ENCODE results near the gene RAB3GAP1. TPM values are rescaled to one million over a fixed set of nuclear protein-coding genes. Genes with fewer than 3 reads are reported as not detected.
"Not testable (repeated sequence)": the region's sequence is repeated elsewhere in the genome, so short reads cannot be mapped to it uniquely, and the experiment has no call there.

The RAB3GAP1 gene
- total and polyA plus RNA-seq, 3 donors from 2014 or later: 39.9 to 45.9 (median 40.5) TPM

DNA sequence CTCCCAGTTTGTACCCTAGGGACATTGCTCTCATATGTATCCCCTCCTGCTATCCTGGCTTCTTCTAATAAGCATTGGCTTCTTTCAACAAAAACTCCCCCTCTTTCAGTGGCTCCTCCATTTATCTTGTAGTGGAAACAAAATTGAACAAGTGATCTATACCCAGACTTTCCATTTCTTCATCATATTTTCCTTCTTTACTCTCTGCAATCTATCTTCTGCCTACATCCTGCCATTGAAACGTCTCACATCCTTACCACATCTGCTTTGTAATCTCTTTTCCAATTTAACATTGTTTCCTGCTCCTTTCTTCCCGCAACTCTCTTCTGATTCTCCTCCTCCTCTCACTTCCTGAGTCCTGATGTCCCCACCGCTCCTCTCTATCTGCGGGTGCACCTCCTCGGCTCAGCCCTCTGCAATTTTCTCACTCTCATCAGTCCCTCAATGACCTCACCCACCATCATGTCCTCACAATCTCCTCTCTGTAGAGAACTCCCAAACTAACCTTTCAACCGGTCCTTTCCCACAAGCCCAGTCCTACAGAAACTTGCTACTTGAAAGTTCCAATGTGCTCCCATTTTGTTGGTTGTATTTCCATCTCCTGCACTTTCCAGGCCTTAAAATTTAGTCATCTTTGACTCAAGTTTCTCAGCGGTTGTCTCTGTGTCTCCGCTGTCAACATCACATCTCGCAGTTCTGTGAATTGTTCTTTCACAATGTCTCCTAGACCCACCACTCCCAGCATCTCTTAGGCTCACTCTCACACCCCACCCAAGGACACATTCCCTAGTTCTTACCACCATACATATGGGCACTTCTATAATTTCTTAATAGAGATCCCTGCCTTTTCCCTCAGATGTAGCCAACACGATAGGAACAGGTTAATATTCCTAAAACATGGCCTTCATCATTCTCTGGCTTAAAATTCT, 28.9 kb upstream of the RAB3GAP1 start:
- no peak for TF ChIP-seq POLR2A (IDR thresholded peaks at IDR 0.05)
- TF ChIP-seq, protein P1, sequence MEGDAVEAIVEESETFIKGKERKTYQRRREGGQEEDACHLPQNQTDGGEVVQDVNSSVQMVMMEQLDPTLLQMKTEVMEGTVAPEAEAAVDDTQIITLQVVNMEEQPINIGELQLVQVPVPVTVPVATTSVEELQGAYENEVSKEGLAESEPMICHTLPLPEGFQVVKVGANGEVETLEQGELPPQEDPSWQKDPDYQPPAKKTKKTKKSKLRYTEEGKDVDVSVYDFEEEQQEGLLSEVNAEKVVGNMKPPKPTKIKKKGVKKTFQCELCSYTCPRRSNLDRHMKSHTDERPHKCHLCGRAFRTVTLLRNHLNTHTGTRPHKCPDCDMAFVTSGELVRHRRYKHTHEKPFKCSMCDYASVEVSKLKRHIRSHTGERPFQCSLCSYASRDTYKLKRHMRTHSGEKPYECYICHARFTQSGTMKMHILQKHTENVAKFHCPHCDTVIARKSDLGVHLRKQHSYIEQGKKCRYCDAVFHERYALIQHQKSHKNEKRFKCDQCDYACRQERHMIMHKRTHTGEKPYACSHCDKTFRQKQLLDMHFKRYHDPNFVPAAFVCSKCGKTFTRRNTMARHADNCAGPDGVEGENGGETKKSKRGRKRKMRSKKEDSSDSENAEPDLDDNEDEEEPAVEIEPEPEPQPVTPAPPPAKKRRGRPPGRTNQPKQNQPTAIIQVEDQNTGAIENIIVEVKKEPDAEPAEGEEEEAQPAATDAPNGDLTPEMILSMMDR (IDR thresholded peaks at IDR 0.05): no peak
- H3K27me3 ChIP-seq: no peaks in the 10 kb centered on the region
- no peaks in the 10 kb centered on the region for H3K4me1 ChIP-seq
- no peaks in the 10 kb centered on the region for H3K9me3 ChIP-seq
- H3K36me3 ChIP-seq (ENCODE audit: low read depth, missing control alignments): no peaks in the 10 kb centered on the region
- intact Hi-C loops (cut with DNase I; ENCODE audit: low total_unique reads): no loop called here
- 86 to 87% methylated on average over 10 of the region's 10 CpGs for WGBS, 2 donors
- no peak for DNase-seq
- H3K4me3 ChIP-seq: no peak overlapping the region
- H3K27ac ChIP-seq: no peak overlapping the region

DNA sequence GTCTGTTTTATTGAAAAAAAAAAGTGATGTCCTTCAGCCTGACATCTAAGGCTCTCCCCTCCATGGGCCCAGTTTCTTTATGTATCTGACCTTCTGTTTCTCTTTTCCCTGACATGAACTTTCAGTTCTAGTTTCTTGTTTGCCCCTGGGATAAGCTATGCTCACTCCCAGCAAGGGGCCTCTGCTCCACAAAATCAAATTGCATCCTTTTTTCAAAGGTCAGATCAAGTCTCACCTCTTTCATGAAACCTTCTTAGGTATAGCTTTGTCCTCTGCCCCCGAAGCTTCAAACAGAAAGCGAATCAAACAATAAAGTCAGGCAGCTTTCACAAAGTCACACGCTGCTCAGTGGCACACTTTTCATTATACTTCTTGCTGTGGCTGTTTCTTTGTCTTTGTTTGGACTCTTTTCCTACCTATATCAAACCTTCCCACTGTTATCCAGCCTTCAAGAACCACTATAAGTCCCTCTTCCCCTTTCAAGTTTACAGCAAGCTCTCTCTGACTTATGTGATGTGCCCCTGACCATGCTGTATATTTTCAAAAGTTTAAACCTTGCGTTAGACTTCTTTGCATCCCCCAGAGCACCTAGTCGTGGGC, 28.1 kb upstream of the RAB3GAP1 start:
- TF ChIP-seq POLR2A (IDR thresholded peaks at IDR 0.05): no peak
- TF ChIP-seq, protein P1 (IDR thresholded peaks at IDR 0.05): no peak
- 90% methylated on average over 5 of the region's 5 CpGs for WGBS, 2 donors

DNA sequence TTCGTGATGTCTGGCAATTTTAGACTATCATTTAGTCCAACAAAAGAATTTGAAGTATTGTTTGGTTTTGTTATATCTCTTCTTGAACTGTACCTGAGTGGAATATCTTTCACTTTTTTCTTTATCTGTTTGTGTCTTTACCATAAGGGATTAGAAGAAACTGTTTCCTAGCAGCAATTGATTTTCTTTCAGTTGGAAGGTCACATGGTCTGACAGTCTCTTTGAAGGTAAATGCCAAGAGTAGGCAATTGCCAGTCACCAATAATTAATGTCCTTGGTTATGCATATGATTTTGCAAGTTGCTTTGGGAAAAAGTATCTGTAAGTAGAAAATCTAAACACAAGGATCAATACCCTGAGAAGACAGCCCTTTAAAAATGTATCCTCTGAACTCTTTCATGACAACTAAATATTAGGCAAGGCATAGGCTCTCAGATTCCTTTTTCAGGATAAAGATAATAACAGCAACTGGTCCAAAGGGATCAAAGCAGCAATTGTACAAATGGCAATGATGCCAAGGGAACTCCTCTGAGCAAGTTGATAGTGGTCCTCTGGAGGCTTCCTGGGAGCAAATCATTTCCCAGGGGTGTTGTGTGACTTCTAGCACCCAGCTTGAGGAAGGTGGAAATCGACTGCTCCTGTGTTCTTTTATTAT, 22.5 kb upstream of the RAB3GAP1 start:
- DNase-seq: no peak
- TF ChIP-seq, protein P1 (IDR thresholded peaks at IDR 0.05): no peak
- no peak for TF ChIP-seq POLR2A (IDR thresholded peaks at IDR 0.05)

More for the DNA sequence above, 28.1 kb upstream of the RAB3GAP1 start:
- no peaks in the 10 kb centered on the region for H3K36me3 ChIP-seq (ENCODE audit: low read depth, missing control alignments)
- no peaks in the 10 kb centered on the region for H3K27me3 ChIP-seq
- no peak overlapping the region for H3K27ac ChIP-seq
- intact Hi-C loops (cut with DNase I; ENCODE audit: low total_unique reads): no loop called here
- no peaks in the 10 kb centered on the region for H3K4me1 ChIP-seq
- no peaks in the 10 kb centered on the region for H3K9me3 ChIP-seq
- no peak overlapping the region for H3K4me3 ChIP-seq
- no peak for DNase-seq

DNA sequence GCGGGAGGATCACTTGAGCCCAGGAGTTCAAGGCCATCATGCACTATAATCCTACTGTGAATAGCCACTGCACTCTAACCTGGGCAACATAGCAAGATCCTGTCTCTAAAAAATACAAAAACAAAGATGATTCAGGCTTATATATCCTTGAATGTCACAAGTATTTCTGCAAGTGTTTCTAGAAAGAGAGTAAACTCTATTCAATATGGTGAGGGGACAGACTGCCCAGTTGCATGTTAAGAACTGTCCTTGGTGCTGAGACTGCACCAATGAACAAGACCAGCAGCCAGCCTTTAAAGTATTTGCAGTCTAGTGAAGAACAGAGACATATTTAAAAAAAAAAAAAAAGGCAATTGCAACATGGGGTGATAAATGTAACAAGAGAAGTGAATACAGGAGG, 21.3 kb upstream of the RAB3GAP1 start:
- Histone ChIP-seq H3K9me3 (no peaks in the 10 kb centered on the region), H3K27me3 (no peaks in the 10 kb centered on the region), H3K4me1 (no peaks in the 10 kb centered on the region), H3K4me3 (no peak overlapping the region), H3K36me3 (ENCODE audit: low read depth, missing control alignments) (no peaks in the 10 kb centered on the region), H3K27ac (no peak overlapping the region)
- TF ChIP-seq, protein P1 (IDR thresholded peaks at IDR 0.05): no peak
- no peak for TF ChIP-seq POLR2A (IDR thresholded peaks at IDR 0.05)
- WGBS, 2 donors: 64 to 93% methylated on average over 1 of the region's 1 CpG
- intact Hi-C loops (cut with DNase I; ENCODE audit: low total_unique reads): no loop called here
- DNase-seq: no peak

More for the DNA sequence above, 22.5 kb upstream of the RAB3GAP1 start:
- no peaks in the 10 kb centered on the region for H3K27me3 ChIP-seq
- H3K27ac ChIP-seq: no peak overlapping the region
- no peaks in the 10 kb centered on the region for H3K9me3 ChIP-seq
- 75 to 88% methylated on average over 2 of the region's 2 CpGs for WGBS, 2 donors
- intact Hi-C loops (cut with DNase I; ENCODE audit: low total_unique reads): no loop called here
- no peaks in the 10 kb centered on the region for H3K4me1 ChIP-seq
- H3K4me3 ChIP-seq: no peak overlapping the region
- H3K36me3 ChIP-seq (ENCODE audit: low read depth, missing control alignments): no peaks in the 10 kb centered on the region

DNA sequence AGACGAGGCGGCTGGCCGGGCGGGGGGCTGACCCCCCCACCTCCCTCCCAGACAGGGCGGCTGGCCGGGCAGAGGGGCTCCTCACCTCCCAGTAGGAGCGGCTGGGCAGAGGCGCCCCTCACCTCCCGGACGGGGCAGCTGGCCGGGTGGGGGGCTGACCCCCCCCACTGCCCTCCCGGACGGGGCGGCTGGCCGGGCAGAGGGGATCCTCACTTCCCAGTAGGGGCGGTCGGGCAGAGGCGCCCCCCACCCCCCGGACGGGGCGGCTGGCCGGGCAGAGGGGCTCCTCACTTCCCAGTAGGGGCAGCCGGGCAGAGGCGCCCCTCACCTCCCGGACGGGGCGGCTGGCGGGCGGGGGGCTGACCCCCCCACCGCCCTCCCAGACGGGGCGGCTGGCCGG, 18.9 kb upstream of the RAB3GAP1 start:
- H3K27ac ChIP-seq; H3K4me1 ChIP-seq; intact Hi-C loops (cut with DNase I; ENCODE audit: low total_unique reads); DNase-seq; H3K36me3 ChIP-seq (ENCODE audit: low read depth, missing control alignments); H3K4me3 ChIP-seq; H3K27me3 ChIP-seq; H3K9me3 ChIP-seq: not testable (repeated sequence)
- WGBS, 2 donors: no CpG with 5 or more reads among the region's 33 CpGs

Measured in testis (tissue), 3 donors.